H7 (cell line): ENCODE data around the gene ANKRD39. TPM values are rescaled to one million over a fixed set of nuclear protein-coding genes. Genes with fewer than 3 reads are reported as not detected.
A peak's percentile ranks its signal among the peaks of the same experiment; 100 is the strongest.

ENCODE experiments used
- DNase-seq: peaks from one replicate; pipeline ENCODE4 v3.0.0; 2012
- H3K27me3 ChIP-seq: 2 replicates; pipeline ENCODE4 v1.6.0; 2011; ENCODE audit warnings: mild to moderate bottlenecking, low read length; ENCODE audit not compliant: control insufficient read depth, insufficient read depth
- H3K36me3 ChIP-seq: replicated peaks from 2 replicates; pipeline ENCODE4 v1.5.1; 2011; ENCODE audit warnings: low read length; ENCODE audit not compliant: control insufficient read depth, insufficient read depth
- H3K4me3 ChIP-seq: 2 replicates; pipeline ENCODE4 v1.5.1; 2011; ENCODE audit warnings: low read depth, mild to moderate bottlenecking, control low read depth, low read length, moderate library complexity; ENCODE audit not compliant: insufficient read depth
- total RNA-seq: library from RNA; depleted of rRNA; stranded (reverse); fragments of >200 nt; shearing (Covaris generic); gene quantifications from 2 replicates; pipeline ENCODE4 v1.2.3, GENCODE V29; 2014; rRNA removed

The ANKRD39 gene
- total RNA-seq, 1 experiment from 2014 or later: 13.5 TPM

- no peaks in the 10 kb centered on the region for H3K27me3 ChIP-seq
- peak; percentile 28 for DNase-seq
Observed at GRCh38 chr2:96799623-96799935, 58.2 kb downstream of the ANKRD39 start.

GRCh38 chr2:96798733-96799622 is 58.8 kb downstream of the ANKRD39 start:
- Histone ChIP-seq H3K36me3 (no peaks in the 10 kb centered on the region), H3K27me3 (no peaks in the 10 kb centered on the region), H3K4me3 (no peak overlapping the region)
- DNase-seq: peak; percentile 45

More at GRCh38 chr2:96799623-96799935, 58.2 kb downstream of the ANKRD39 start:
- no peak overlapping the region for H3K4me3 ChIP-seq
- H3K36me3 ChIP-seq: no peaks in the 10 kb centered on the region

Other genes starting within 250 kb of the ANKRD39 start
- gene KANSL3, start 219.7 kb downstream of the ANKRD39 start, total RNA-seq: 32.3 and 33.5 TPM in 2 replicates
- gene FER1L5, start 215.3 kb downstream of the ANKRD39 start, total RNA-seq: 0.07 and 0.24 TPM in 2 replicates
- gene LMAN2L, start 118.0 kb downstream of the ANKRD39 start, total RNA-seq: 20.8 and 22.5 TPM in 2 replicates
- gene CNNM4, start 97.1 kb downstream of the ANKRD39 start, total RNA-seq: 10.8 and 15.8 TPM in 2 replicates
- gene CNNM3, start 41.7 kb downstream of the ANKRD39 start, total RNA-seq: 13.8 and 19.3 TPM in 2 replicates
- gene ANKRD23, start 14.0 kb downstream of the ANKRD39 start, total RNA-seq: 2.5 and 4.4 TPM in 2 replicates
- 89.1 and 100 TPM in 2 replicates for gene SEMA4C, start 12.1 kb upstream of the ANKRD39 start, total RNA-seq
- 0.17 and 0.26 TPM in 2 replicates for gene FAM178B, start 128.6 kb upstream of the ANKRD39 start, total RNA-seq
- 25.5 and 33.0 TPM in 2 replicates for gene FAHD2B, start 236.9 kb upstream of the ANKRD39 start, total RNA-seq